ENCODE data around the gene ST3GAL3. TPM values are rescaled to one million over a fixed set of nuclear protein-coding genes. Genes with fewer than 3 reads are reported as not detected.

Gene ST3GAL3
- total and polyA plus RNA-seq, 2 experiments from 2014 or later = 4.5 to 7.0 TPM

DNA sequence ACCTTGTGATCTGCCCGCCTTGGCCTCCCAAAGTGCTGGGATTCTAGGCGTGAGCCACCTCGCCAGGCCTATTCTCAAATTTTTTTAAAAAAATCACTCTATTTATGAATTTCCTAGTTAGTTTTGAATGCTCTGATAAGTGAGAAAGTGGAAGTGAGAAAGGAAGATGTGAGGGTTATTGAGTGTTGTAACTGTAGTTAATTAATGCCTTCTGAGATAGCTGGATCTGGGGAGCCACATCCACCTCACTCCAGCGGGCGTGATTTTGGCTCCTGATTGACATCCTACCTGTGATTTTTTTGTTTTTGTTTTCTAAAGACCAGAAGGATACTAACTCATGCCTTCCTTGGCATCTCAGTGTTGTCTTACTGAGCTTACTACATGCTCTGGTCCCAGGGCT lies 65.6 kb downstream of the ST3GAL3 start:
- TF ChIP-seq POLR2AphosphoS5 (IDR thresholded peaks at IDR 0.05; ENCODE audit: low read depth) = no peak
- no peak for TF ChIP-seq ZNF114 (CRISPR knock-in tag; IDR thresholded peaks at IDR 0.05)
- TF ChIP-seq CREB1 (CRISPR knock-in tag; IDR thresholded peaks at IDR 0.05; ENCODE audit: low read depth) = no peak
- TF ChIP-seq JUNB (IDR thresholded peaks at IDR 0.05; ENCODE audit: unreplicated experiment) = no peak
- no peak for TF ChIP-seq STAT1 (IDR thresholded peaks at IDR 0.05; ENCODE audit: unreplicated experiment)
- TF ChIP-seq, protein P1, sequence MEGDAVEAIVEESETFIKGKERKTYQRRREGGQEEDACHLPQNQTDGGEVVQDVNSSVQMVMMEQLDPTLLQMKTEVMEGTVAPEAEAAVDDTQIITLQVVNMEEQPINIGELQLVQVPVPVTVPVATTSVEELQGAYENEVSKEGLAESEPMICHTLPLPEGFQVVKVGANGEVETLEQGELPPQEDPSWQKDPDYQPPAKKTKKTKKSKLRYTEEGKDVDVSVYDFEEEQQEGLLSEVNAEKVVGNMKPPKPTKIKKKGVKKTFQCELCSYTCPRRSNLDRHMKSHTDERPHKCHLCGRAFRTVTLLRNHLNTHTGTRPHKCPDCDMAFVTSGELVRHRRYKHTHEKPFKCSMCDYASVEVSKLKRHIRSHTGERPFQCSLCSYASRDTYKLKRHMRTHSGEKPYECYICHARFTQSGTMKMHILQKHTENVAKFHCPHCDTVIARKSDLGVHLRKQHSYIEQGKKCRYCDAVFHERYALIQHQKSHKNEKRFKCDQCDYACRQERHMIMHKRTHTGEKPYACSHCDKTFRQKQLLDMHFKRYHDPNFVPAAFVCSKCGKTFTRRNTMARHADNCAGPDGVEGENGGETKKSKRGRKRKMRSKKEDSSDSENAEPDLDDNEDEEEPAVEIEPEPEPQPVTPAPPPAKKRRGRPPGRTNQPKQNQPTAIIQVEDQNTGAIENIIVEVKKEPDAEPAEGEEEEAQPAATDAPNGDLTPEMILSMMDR (conservative IDR thresholded peaks at IDR 0.05; ENCODE audit: low read depth in 2 of 2) = no peak
- Histone ChIP-seq H3K27ac (ENCODE audit: low read depth) (no peak overlapping the region), H3K36me3 (ENCODE audit: insufficient read depth) (peaks cover 2% of the 10 kb centered on the region; the same call in 1 of the 2 replicates), H3K79me2 (replicated peaks; ENCODE audit: insufficient read depth) (no peaks in the 10 kb centered on the region), H3K4me3 (no peak overlapping the region), H3K9me2 (ENCODE audit: insufficient read depth) (0 out of 2 replicates have a peak, but pooled peaks cover 4% of the 10 kb centered on the region), H3K4me2 (no peak overlapping the region), H4K20me1 (replicated peaks; ENCODE audit: insufficient read depth) (no peaks in the 10 kb centered on the region), H3F3A (replicated peaks; ENCODE audit: low read depth) (0 out of 2 replicates have a peak, but pooled peaks cover 4% of the 10 kb centered on the region), H3K4me1 (ENCODE audit: insufficient read depth) (peaks cover 25% of the 10 kb centered on the region), H2AFZ (no peak overlapping the region), H3K27me3 (ENCODE audit: insufficient read depth) (no peaks in the 10 kb centered on the region)
- Mint-ChIP-seq H3K4me3 (no peak overlapping the region), H3K9me3 (peaks cover 7% of the 10 kb centered on the region; the same call in 2 of the 3 replicates), H3K27ac (no peak overlapping the region), H3K4me1 (peaks cover 20% of the 10 kb centered on the region), H3K36me3 (ENCODE audit: low read depth) (peaks cover 6% of the 10 kb centered on the region; the same call in 1 of the 3 replicates), H3K27me3 (ENCODE audit: insufficient read depth, low read depth, poor library complexity) (peaks cover 4% of the 10 kb centered on the region)
- DNase-seq (ENCODE audit: low spot score) (no peak), ATAC-seq (no peak)

- no peak overlapping the region for H3K4me3 ChIP-seq
- no peaks in the 10 kb centered on the region for H3F3A ChIP-seq (replicated peaks; ENCODE audit: low read depth)
- Mint-ChIP-seq H3K27ac (no peak overlapping the region), H3K36me3 (ENCODE audit: low read depth) (peaks cover 6% of the 10 kb centered on the region; the same call in 1 of the 3 replicates), H3K27me3 (ENCODE audit: insufficient read depth, low read depth, poor library complexity) (peaks cover 4% of the 10 kb centered on the region), H3K4me1 (peaks cover 18% of the 10 kb centered on the region), H3K9me3 (peaks cover 7% of the 10 kb centered on the region; the same call in 2 of the 3 replicates), H3K4me3 (no peak overlapping the region)
- 0 out of 2 replicates have a peak, but pooled peaks cover 4% of the 10 kb centered on the region for H3K9me2 ChIP-seq (ENCODE audit: insufficient read depth)
- no peaks in the 10 kb centered on the region for H3K79me2 ChIP-seq (replicated peaks; ENCODE audit: insufficient read depth)
- H2AFZ ChIP-seq = no peak overlapping the region
- no peaks in the 10 kb centered on the region for H4K20me1 ChIP-seq (replicated peaks; ENCODE audit: insufficient read depth)
- no peak for ATAC-seq
- H3K4me1 ChIP-seq (ENCODE audit: insufficient read depth) = peaks cover 22% of the 10 kb centered on the region
- no peak overlapping the region for H3K27ac ChIP-seq (ENCODE audit: low read depth)
- DNase-seq (ENCODE audit: low spot score) = no peak
- peaks cover 5% of the 10 kb centered on the region; the same call in 1 of the 2 replicates for H3K36me3 ChIP-seq (ENCODE audit: insufficient read depth)
- no peak overlapping the region for H3K4me2 ChIP-seq
- no peaks in the 10 kb centered on the region for H3K27me3 ChIP-seq (ENCODE audit: insufficient read depth)
- TF ChIP-seq, protein P2, sequence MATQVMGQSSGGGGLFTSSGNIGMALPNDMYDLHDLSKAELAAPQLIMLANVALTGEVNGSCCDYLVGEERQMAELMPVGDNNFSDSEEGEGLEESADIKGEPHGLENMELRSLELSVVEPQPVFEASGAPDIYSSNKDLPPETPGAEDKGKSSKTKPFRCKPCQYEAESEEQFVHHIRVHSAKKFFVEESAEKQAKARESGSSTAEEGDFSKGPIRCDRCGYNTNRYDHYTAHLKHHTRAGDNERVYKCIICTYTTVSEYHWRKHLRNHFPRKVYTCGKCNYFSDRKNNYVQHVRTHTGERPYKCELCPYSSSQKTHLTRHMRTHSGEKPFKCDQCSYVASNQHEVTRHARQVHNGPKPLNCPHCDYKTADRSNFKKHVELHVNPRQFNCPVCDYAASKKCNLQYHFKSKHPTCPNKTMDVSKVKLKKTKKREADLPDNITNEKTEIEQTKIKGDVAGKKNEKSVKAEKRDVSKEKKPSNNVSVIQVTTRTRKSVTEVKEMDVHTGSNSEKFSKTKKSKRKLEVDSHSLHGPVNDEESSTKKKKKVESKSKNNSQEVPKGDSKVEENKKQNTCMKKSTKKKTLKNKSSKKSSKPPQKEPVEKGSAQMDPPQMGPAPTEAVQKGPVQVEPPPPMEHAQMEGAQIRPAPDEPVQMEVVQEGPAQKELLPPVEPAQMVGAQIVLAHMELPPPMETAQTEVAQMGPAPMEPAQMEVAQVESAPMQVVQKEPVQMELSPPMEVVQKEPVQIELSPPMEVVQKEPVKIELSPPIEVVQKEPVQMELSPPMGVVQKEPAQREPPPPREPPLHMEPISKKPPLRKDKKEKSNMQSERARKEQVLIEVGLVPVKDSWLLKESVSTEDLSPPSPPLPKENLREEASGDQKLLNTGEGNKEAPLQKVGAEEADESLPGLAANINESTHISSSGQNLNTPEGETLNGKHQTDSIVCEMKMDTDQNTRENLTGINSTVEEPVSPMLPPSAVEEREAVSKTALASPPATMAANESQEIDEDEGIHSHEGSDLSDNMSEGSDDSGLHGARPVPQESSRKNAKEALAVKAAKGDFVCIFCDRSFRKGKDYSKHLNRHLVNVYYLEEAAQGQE (IDR thresholded peaks at IDR 0.05; ENCODE audit: unreplicated experiment) = no peak
- TF ChIP-seq NANOG (IDR thresholded peaks at IDR 0.05; ENCODE audit: borderline replicate concordance) (no peak), ETS1 (IDR thresholded peaks at IDR 0.05) (no peak), EZH2phosphoT487 (IDR thresholded peaks at IDR 0.05; ENCODE audit: unreplicated experiment) (no peak)
These were observed 66.5 kb downstream of the ST3GAL3 start for GRCh38 chr1:43773821-43774220.

Measured in GM23338 (cell line).